Spleen (tissue), 11 donors: ENCODE results near the gene ZSCAN26. TPM values are rescaled to one million over a fixed set of nuclear protein-coding genes. Genes with fewer than 3 reads are reported as not detected.

Experiments used
- DNase-seq: peaks from one replicate; pipeline ENCODE4 v3.0.0-alpha.2; 2020
- H3K27ac ChIP-seq, 8 donors: fragments of 200-600 bp; sonication (generic) in 7 of 8; 1 replicate in 4 of 8; 2 replicates in 4 of 8; pipeline versions ENCODE4 v1.5.0 to v1.8.0; 2016 to 2021; ENCODE audit warnings: inconsistent platforms in 4 of 8, mild to moderate bottlenecking in 4 of 8, moderate library complexity in 1 of 8
- H3K27me3 ChIP-seq, 7 donors: fragments of 200-600 bp; sonication (generic) in 6 of 7; replicated peaks in 1 of 7; 1 replicate in 4 of 7; 2 replicates in 3 of 7; pipeline versions ENCODE4 v1.5.0 to v1.8.0; 2016 to 2021; ENCODE audit warnings: inconsistent platforms in 3 of 7, mild to moderate bottlenecking in 1 of 7
- H3K36me3 ChIP-seq, 6 donors: fragments of 200-600 bp; sonication (generic) in 5 of 6; 1 replicate in 4 of 6; 2 replicates in 2 of 6; pipeline versions ENCODE4 v1.5.0 to v1.8.0; 2016 to 2021; ENCODE audit warnings: inconsistent platforms in 2 of 6
- H3K4me1 ChIP-seq, 6 donors: fragments of 200-600 bp; sonication (generic) in 5 of 6; 1 replicate in 3 of 6; 2 replicates in 3 of 6; pipeline versions ENCODE4 v1.5.0 to v1.8.0; 2016 to 2021; ENCODE audit warnings: inconsistent platforms in 3 of 6
- H3K4me3 ChIP-seq, 8 donors: fragments of 200-600 bp; sonication (generic) in 7 of 8; 1 replicate in 4 of 8; 2 replicates in 4 of 8; pipeline versions ENCODE4 v1.5.0 to v1.8.0; 2016 to 2021; ENCODE audit warnings: inconsistent platforms in 4 of 8, mild to moderate bottlenecking in 4 of 8, moderate library complexity in 2 of 8
- H3K9me3 ChIP-seq, 8 donors: fragments of 200-600 bp; sonication (generic) in 7 of 8; 1 replicate in 4 of 8; 2 replicates in 4 of 8; pipeline versions ENCODE4 v1.5.0 to v1.8.0; 2016 to 2021; ENCODE audit warnings: inconsistent platforms in 4 of 8
- POLR2A ChIP-seq, 3 donors: fragments of 450-650 bp; IDR thresholded peaks; one replicate each; pipeline ENCODE4 v1.5.1; 2017; ENCODE audit warnings: antibody characterized with exemption in 3 of 3, mild to moderate bottlenecking in 1 of 3
- POLR2AphosphoS5 ChIP-seq, 3 donors: sonication (generic); formaldehyde crosslinking; IDR thresholded peaks; one replicate each; pipeline ENCODE4 v1.5.1; 2017; ENCODE audit warnings: antibody characterized with exemption in 3 of 3
- WGBS, 5 donors: extraction: QIAGEN DNeasy Blood & Tissue Kit in 3 of 5; methylation state at CpG; one replicate each; pipeline versions ENCODE4 v1.1.5 to v1.1.7; 2013 to 2018; 5-methylcytosine and 5-hydroxymethylcytosine counted together
- intact Hi-C: fragments of 100-400 bp; cut with DNase I; formaldehyde crosslinking; loops from one replicate; pipeline ENCODE4 v1.15.0; 2023; ENCODE audit warnings: low total_unique reads
- polyA plus RNA-seq, 3 donors: library from polyadenylated mRNA; stranded (reverse); fragments of 200-250 nt; gene quantifications; one replicate each; pipeline ENCODE4 v1.2.1, GENCODE V29; 2013
- total RNA-seq, 7 donors: library from RNA; depleted of rRNA in 3 of 7; stranded (reverse); fragments of >200 nt in 3 of 7; fragmentation: NEBNext Ultra II Directional in 4 of 7; extraction: Animal tissue kit (Norgen Biotek cat#: 25700) in 4 of 7; gene quantifications; one replicate each; pipeline versions ENCODE4 v1.1.0 to v1.2.1, GENCODE V29; 2016 to 2021
- TF ChIP-seq, protein P1 (sequence below), 11 experiments: fragments of 200-600 bp in 7 of 11; fragments of 450-650 bp in 4 of 11; sonication (generic) in 4 of 11; IDR thresholded peaks in 8 of 11; conservative IDR thresholded peaks in 3 of 11; 1 replicate in 7 of 11; 2 replicates in 4 of 11; pipeline versions ENCODE4 v1.4.0 to v1.8.0; 2016 to 2021; ENCODE audit warnings: antibody characterized with exemption in 11 of 11, inconsistent platforms in 4 of 11, mild to moderate bottlenecking in 1 of 11
- donor health status: healthy with polysubstance abuse.
- donor health status: DM: no; HTN: no; CAD: no; lungs with moderate emphysema.
- donor health status: DM: no; HTN: no; CAD: no.
- donor health status: Bipolar disorder and iron deficiency.
- donor health status: healthy.
- donor health status: DM: no; HTN: no; CAD: no.
- donor health status: DM: yes; HTN: yes; CAD: no.

ZSCAN26 gene
- total and polyA plus RNA-seq, 10 donors: 9.5 to 46.3 (median 20.3) TPM

DNA sequence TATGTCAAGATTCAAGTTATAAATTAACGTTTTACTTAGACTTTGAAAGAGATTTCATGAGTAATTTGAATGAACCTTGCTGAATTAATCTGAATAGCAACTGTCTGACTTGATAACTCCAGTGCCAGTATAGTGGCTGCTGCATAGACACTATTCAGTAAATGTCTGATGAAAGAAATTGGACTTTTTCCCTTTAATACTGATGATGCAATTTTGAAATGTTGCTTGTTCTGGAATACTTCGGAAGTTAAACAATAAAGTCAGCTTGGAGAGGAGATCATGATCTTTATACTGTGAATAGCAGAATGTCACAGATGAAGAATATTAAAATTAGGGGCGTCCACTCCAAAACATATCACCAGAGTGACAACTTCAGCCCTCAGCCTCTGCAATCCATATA is 10.8 kb downstream of the ZSCAN26 start:
- Histone ChIP-seq H3K4me1 (peaks cover 0 to 40% (median 21%) of the 10 kb centered on the region in 6 donors), H3K9me3 (no peaks in the 10 kb centered on the region), H3K4me3 (no peak overlapping the region), H3K27me3 (peaks cover 0 to 19% (median 0%) of the 10 kb centered on the region in 7 donors), H3K36me3 (peaks cover 2 to 53% (median 38%) of the 10 kb centered on the region in 6 donors), H3K27ac (no peak overlapping the region)
- TF ChIP-seq, protein P1, sequence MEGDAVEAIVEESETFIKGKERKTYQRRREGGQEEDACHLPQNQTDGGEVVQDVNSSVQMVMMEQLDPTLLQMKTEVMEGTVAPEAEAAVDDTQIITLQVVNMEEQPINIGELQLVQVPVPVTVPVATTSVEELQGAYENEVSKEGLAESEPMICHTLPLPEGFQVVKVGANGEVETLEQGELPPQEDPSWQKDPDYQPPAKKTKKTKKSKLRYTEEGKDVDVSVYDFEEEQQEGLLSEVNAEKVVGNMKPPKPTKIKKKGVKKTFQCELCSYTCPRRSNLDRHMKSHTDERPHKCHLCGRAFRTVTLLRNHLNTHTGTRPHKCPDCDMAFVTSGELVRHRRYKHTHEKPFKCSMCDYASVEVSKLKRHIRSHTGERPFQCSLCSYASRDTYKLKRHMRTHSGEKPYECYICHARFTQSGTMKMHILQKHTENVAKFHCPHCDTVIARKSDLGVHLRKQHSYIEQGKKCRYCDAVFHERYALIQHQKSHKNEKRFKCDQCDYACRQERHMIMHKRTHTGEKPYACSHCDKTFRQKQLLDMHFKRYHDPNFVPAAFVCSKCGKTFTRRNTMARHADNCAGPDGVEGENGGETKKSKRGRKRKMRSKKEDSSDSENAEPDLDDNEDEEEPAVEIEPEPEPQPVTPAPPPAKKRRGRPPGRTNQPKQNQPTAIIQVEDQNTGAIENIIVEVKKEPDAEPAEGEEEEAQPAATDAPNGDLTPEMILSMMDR (IDR thresholded peaks at IDR 0.05 in 8 of 11, conservative IDR thresholded peaks at IDR 0.05 in 3 of 11): no peak
- no peak for TF ChIP-seq POLR2AphosphoS5 (IDR thresholded peaks at IDR 0.05)
- no peak for TF ChIP-seq POLR2A (IDR thresholded peaks at IDR 0.05)
- DNase-seq: no peak
- intact Hi-C loops: no loop called here
- 79 to 90% (median 86%) methylated on average over 3 of the region's 3 CpGs for WGBS, 5 donors

DNA sequence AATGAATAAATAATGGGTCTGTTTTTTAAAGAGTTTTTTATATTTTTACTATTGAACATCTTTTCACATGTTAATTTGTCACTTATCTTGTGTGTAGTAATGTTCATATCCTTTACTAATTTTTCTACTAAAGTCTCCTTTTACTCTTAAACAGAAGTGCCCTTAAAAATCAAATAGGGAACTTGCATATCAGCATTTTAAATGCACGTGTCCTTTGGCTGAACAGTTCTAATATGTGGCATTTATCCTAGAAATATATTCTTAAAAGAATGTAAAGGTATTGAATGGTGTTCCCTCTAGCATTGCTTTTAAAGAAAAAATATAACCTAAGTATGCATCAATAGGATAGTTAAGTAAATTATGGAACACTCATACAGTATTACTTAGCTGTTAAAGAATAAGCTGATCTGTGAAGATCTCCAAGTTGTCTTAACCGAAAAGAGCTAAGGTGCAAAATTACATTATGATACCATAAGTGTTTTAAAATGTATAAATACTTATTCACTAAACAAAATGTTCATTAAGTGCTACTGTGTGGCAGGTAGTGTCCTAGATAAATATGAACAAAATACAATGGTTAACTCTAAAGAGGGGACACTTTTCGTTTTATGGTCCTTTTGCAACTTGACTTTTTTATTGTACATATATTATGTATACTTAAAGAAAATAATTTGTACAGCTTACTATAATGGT is 13.8 kb downstream of the ZSCAN26 start:
- H3K4me1 ChIP-seq: peaks cover 0 to 25% (median 17%) of the 10 kb centered on the region in 6 donors
- no peak for DNase-seq
- no peak for TF ChIP-seq POLR2AphosphoS5 (IDR thresholded peaks at IDR 0.05)
- no peak for TF ChIP-seq POLR2A (IDR thresholded peaks at IDR 0.05)
- TF ChIP-seq, protein P1 (IDR thresholded peaks at IDR 0.05 in 8 of 11, conservative IDR thresholded peaks at IDR 0.05 in 3 of 11): no peak
- peak overlapping the region; percentile 43 to 71 (median 54) for H3K4me3 ChIP-seq
- peaks cover 0 to 6% (median 0%) of the 10 kb centered on the region in 8 donors for H3K9me3 ChIP-seq
- peak overlapping the region in 3 of 8 donors; percentile 32 to 62 (median 61) for H3K27ac ChIP-seq
- H3K27me3 ChIP-seq: peaks cover 0 to 19% (median 0%) of the 10 kb centered on the region in 7 donors
- intact Hi-C loops: no loop called here
- 40 to 49% (median 44%) methylated on average over 3 of the region's 3 CpGs for WGBS, 5 donors
- peaks cover 2 to 45% (median 20%) of the 10 kb centered on the region in 6 donors for H3K36me3 ChIP-seq

DNA sequence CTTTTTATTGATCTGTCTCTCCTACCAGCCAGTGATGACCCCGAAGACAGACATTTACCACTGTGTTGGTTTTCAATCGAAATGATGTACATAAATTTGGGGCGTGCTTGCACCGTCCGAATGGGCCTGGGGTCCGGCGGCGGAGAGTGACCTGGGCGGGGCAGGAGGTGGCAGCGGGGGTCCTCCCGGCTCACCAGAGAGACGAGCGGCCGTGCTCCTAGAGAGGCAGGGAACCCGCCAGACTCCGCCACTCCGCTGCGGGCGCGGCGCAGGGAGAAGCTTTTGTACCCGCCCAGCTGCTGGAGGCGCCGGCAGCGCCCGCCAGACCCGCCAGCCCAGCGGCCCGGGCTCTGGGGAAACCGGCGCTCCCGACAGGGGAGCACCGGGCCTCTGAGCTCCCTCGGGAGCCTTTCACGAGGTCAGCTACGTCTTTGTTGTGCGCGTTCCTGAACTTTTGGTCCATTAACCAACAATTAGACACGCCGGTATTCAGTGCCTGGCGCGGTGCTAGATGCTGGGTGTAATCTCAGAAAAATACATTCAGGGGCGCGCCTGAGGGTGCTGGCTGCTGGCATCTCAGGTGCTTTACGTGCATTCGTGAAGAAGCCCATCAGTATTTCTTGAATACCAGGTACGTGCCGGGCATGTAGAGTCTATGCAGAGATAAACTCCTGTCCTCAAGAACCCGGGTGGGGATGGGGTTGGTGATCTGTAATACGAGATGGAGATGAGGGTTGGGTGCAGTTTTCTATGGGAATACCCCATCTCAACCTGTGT is 14.5 kb downstream of the ZSCAN26 start, which contains the start of gene PGBD1:
Gene PGBD1 (plus strand): TSS at position 285 of the 777 bp plus-strand sequence. CDS start 2,242 bp downstream, outside the sequence.
- Histone ChIP-seq H3K36me3 (peaks cover 2 to 45% (median 14%) of the 10 kb centered on the region in 6 donors), H3K27ac (peak within 1 kb of the TSS in 6 of 8 donors; percentile 1 to 62 (median 42)), H3K4me1 (peaks cover 0 to 25% (median 17%) of the 10 kb centered on the region in 6 donors), H3K27me3 (peaks cover 0 to 19% (median 0%) of the 10 kb centered on the region in 7 donors), H3K4me3 (peak within 1 kb of the TSS; percentile 43 to 71 (median 54)), H3K9me3 (peaks cover 0 to 6% (median 0%) of the 10 kb centered on the region in 8 donors)
- WGBS, 5 donors: 1 to 3% (median 1%) methylated on average over 38 to 50 of the region's 50 CpGs
- peak in 1 of 3 donors; percentile 19 for TF ChIP-seq POLR2A (IDR thresholded peaks at IDR 0.05)
- TF ChIP-seq, protein P1 (IDR thresholded peaks at IDR 0.05 in 8 of 11, conservative IDR thresholded peaks at IDR 0.05 in 3 of 11): no peak
- TF ChIP-seq POLR2AphosphoS5 (IDR thresholded peaks at IDR 0.05): peak; percentile 53 to 80 (median 76)
- DNase-seq: peak; percentile 91
- intact Hi-C loops: no loop called here
